Left renal pelvis (tissue), 4 donors: Measurements from ENCODE around the gene GABARAPL2. TPM values are rescaled to one million over a fixed set of nuclear protein-coding genes. Genes with fewer than 3 reads are reported as not detected.
"Not testable (repeated sequence)": the region's sequence is repeated elsewhere in the genome, so short reads cannot be mapped to it uniquely, and the experiment has no call there.

Source experiments
- DNase-seq, 4 donors: peaks; one replicate each; pipeline ENCODE4 v3.0.0-alpha.2; 2013; ENCODE audit warnings: low read depth in 4 of 4, low spot score in 3 of 4
- polyA plus RNA-seq, 4 donors: library from polyadenylated mRNA; unstranded; fragments of 120-200 nt; gene quantifications; one replicate each; pipeline ENCODE4 v1.2.1, GENCODE V29; 2013; ENCODE audit not compliant: insufficient read length in 4 of 4

Gene GABARAPL2, protein sequence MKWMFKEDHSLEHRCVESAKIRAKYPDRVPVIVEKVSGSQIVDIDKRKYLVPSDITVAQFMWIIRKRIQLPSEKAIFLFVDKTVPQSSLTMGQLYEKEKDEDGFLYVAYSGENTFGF
- 100 to 1,000 TPM; 152 to 195 (median 184) TPM for polyA plus RNA-seq

DNA sequence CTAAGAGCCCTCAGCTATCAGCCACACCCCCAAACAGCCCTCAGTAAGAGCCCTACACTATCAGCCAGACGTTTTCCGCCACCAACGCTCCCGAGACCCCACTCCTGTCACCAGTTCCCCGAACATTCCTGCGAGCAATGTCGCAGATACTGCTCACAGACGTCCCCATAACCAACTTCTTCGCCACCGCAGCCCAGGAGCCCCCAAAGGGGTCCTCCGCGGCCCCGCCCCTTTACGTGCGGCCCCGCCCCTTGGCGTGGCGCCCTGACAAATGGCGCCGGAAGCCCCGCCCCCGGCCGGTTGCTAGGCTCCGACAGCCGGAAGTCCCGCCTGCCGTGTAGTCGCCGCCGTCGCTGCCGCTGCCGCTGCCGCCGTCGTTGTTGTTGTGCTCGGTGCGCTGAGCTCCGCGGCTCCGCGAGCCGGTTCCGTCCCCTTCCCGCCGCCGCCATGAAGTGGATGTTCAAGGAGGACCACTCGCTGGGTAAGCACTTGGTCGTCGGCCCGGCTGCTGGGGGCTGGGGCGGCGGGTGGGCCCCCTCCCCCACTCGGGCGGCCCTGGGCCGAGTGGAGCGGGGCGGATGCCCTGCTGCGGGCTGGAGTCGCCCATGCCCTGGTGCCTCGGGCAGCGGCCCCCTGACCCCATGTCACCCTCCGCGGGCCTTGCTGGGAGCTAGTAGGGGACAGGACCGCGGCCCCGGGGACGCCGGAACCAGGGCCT, at the start of gene GABARAPL2:
GABARAPL2 (plus strand) TSS at position 340 of the 718 bp plus-strand sequence; CDS start at position 448, 108 bp downstream.
- peak; percentile 64 to 75 (median 72) for DNase-seq

DNA sequence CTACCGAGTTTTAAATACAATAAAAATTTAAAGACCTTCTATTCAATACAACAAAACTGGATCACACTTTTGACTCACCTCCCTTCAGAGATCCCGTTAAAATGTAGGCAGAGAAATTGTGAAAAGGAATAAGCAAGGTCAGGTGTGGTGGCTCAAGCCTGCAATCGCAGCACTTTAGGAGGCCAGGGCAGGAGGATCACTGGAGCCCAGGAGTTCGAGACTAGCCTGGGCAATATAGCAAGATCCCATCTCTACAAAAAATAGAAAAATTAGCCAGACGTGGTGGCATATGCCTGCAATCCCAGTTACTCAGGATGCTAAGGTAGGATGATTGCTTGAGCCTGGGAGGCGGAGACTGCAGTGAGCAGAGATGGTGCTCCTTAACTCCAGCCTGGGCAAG, 47.0 kb upstream of the GABARAPL2 start:
- no peak for DNase-seq

DNA sequence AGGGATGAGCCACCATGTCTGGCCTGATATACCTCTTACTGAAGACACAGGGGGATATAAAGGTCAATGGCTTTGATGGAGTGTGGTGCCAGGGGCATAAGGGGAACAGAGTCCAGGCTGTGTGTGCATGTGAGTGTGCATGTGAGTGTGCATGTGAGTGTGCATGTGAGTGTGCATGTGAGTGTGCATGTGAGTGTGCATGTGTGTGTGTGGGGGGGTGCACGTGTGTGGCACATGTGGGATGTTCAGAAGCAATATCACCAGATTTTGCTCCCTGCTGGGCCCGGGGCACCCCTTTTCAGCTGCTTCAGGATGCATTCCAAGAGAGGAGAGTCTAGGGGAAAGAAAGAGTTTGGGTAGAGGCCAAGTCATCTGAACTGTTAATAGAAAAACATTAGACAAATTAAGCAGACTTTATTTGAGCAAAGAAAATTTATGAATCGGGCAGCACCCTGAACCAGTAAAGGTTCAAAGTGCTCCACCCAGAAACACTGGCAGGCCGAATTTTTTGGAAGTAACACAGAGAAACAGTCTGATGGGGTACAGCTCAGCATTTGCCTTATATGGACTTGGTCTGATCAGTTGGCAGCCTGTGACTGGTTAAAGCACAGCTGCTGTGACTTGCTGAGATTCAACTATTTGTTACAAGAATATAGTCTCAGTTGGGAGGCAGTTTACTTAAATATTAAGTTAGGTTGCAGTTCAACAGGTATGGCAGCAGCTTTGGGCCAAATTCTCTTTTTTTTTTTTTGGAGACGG, 40.0 kb upstream of the GABARAPL2 start:
- DNase-seq, result no peak

DNA sequence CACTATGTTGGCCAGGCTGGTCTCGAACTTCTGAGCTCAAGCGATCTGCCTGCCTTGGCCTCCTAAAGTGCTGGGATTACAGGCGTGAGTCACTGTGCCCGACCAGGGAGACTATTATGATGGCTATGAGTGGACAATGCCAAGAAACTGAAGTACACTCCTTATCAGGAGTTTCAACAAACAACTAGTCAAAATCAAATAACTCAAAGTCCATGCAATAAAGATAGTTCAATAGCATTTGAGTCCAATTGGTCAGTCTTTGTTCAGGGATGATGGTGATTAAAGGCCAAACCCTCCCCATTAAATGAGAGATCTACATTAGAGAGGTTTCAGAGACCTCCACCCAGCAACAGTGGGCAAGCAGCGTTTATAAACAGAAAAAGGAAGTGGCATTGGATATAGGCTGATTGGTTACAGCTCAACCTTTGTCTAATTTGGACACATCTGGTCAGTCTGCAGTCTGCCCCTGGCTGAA, 38.3 kb upstream of the GABARAPL2 start:
- no peak for DNase-seq

DNA sequence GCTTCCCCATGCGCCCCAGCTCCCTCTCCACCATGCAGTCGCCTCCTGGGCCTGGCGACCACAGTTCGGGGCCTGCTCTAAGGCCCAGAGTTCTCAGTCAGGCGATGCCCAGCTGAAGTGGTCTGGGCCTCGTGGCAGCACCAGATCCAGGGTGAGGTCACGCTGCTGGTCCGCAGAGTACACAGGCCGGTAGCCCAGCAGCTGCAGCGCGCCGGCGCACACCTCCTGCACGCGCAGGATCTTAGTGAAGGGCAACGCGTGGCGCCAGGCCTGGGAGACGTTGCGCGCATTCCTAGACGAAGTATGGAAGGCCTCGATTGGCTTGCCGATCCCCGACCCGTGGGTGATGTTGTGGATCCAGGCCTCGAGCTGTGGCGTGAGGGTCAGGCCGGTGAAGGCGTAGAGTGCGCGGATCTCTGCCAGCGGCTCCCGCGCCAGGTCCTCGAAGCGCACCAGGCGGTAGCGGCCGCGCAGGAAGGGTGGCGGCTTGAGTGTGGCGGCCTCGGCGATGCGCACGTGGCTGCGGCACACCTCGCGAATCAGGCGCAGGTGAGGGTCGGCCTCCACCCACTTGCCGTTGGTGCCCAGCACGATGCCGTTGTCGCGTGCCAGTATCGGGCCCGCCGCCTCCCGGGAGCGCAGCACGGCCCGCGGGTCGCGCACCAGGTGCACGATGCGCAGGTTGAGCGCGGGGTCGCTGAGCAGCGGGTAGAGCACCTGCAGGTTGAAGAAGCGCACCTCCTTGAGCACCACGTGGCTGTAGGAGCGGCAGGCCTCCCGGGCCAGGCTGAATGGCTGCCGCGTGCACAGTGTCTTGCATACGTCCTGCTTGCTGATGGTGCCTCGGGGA, 36.9 kb upstream of the GABARAPL2 start:
- no peak for DNase-seq

DNA sequence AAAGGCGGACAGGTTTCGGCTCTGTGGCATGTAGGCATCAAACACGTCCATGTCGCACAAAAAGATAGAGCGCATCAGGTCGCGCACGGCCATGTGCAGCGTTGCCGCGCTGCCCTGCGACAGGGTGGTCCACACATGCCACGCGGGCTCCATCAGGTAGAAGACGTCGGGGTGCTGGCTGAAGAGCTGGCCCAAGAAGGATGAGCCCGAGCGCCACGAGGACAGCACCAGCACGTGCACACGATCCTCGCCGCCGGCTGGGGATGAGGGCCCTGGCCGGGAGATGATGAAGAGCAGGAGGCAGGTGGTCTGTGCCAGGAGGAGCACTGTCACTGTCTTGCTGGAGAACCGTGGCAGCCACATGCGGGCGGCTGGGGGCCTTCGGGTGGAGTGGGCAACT, 36.2 kb upstream of the GABARAPL2 start:
- no peak for DNase-seq

DNA sequence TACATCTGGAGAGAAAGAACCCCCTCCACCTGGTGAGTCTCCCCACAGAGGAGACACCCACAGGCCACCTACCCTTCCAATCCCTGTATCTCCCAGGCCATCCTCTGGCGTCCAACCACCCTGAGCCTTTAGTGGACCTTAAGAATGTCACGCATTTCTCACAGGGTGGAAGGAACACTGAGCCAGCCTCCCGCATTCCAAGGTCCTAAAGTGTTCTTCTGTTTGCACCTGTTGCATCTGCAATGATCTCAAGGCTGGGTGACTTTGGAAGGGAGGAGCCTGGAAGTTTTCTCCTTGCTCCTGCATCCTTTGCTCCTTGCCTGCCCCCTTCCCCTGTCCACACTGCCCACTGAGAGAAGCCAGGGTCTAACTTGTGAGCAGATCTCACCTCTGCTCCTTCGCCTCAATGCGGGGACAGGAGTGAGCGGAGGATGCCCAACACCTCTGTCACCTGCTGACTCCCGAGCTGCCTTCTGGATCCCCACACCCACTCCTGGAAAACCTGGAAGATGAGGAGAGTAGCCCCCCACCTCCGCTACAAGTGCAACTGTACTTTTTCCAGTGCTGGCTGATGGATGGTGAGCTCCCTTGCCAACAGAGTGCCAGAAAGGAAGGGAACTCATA, 33.9 kb upstream of the GABARAPL2 start:
- DNase-seq, result no peak

DNA sequence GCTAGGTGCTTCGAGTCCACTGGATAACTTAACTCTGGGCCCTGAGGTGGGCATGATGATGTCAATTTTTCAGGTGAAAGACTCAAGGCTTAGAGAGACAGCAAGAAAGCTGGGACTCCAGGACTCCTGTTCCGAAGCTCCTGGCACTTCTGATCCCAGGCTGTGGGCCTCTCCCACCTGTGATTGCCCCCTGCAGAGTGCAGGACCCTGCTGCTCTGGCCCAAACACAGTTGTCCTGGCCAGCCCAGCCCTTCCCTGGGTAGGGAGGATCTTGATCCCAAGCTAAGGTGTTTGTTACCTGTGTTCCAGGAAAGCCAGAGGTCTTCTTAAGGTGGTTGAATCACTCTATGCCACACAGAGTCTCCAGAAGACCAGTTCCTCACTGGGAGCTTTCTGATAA, 33.4 kb upstream of the GABARAPL2 start:
- DNase-seq, result no peak

DNA sequence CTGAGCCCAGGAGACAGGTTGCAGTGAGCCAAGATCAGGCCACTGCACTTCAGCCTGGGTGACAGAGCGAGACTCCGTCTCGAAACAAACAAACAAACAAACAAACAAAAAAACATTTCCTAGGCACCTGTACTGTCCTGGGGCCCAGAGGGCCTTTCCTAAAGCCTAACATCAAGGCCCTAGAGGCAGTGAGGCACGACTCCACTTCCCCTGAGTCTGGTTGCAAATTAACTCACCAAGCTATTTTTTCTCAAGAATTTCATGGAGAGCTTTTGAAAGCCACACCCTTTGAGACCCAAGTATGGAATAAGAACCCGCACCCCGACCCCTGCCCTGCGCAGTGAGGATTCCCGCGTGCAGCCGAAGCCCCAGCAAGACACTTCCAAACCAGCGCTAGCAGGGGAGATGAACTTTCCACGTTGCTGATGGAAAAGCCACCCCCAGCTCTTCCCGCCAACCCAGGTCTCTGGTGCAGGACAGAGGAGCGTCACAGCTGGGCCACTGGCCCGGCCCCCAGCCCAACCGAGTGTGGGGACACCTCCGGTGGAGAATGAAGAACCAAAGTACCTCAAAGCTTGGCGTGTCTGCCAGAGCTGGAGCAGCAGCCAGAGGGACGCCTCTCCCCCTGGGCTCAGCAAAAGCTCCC, 31.5 kb upstream of the GABARAPL2 start:
- peak in 1 of 4 donors; percentile 14 for DNase-seq

DNA sequence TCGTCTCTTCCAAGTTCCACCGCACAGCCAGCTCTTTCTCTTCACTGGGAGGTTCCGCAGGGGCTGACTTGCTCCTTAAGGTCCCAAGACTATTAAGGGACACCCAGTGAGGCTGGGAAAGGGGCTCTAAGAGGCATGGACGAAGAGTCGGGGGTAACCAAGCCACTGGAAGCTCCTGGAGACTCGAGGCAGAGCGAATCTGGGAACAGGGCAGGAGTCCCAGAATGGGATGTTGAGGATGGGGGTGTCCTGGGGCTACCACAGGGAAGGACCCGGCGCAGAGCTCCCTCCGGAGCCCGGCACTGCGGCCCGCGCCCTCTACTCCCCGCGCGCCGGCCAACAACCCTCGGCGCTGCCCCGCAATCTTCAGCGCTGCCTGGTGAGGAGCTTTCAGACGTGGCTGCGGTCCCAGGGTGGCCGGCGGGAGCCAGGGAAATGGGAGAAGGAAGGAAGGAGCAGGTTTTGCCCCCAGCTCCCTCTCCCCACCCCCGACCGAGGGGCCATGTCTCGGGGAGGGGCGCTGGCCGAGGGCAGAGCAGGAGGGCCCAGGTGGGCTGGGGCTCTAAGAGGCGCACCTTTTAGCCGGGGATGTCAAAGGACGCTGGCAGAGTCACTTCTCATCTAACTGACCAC, 30.9 kb upstream of the GABARAPL2 start:
- DNase-seq, result no peak

DNA sequence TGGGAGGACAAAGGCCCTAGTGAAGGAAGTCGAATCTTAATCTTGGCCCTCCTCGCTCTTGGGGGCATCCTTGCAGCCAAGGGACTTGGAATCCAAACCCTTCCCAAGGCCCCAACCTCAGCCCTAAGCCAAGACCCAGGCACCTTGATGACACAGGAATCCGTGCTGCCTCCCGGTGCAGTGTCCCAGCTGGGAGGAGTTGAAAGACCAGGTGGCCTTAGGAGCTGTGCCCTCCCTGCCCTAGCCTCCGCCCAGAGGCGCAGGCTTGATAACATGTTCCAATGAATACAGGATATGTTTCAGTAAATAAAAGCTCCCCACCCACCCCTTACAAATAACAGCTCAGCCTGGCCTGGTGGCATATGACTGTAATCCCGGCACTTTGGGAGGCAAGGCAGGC, 30.3 kb upstream of the GABARAPL2 start, which contains the start of gene CHST5:
CHST5 (minus strand) TSS at position 208 of the 400 bp plus-strand sequence. CDS start 5,724 bp downstream, outside the sequence.
- no peak for DNase-seq

DNA sequence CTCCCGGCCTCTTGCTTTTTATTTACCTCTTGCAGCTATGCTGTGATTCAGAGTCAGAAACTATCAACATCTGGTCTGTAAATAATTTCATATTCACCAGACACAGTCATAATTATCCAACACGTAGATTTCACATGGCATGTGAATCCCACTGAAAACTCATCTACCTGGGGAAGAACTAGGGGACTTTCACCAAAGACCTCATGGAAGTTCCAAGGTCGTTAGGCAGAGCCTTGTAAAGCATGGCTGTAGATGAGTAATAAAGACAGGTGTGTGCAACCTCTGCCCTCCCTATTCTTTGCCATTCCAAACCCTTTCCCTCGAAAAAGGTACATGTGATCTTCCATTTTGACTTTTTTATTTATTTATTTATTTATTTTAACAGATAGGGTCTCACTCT, 28.4 kb upstream of the GABARAPL2 start:
- DNase-seq, result no peak

DNA sequence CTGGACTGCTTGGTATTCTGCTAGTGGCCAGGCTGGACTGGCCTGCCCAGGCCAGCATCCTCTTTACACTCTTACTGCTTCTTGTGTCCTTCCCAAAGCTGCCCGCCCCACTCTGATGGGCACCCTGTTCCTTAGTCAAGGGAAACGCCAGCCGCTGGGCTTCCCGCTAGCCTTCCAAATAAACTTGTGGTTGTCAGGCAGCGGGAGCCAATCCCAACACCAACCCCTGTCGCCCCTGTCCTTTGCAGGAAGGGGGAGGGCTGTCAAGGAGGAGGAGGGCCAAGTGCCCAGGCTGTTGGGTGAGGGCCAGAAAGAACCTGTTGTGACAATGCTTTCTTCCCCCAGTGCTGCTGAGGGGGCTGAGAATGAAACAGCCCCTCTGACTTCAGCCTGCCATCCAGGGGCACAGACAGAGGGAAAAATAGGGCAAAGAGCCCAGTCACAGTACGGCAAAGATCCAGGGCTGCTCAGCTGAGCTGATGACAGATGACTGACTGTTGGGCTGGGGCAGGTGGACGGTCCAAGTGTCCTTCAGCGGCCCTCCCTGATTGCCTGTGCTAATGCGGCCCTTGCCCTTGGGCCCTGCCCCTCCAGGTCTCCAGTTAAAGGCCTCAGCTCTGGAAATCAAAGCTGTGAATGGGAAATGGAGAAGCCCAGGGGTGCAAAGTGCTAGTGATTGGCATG, 27.2 kb upstream of the GABARAPL2 start:
- DNase-seq, result not testable (repeated sequence)

DNA sequence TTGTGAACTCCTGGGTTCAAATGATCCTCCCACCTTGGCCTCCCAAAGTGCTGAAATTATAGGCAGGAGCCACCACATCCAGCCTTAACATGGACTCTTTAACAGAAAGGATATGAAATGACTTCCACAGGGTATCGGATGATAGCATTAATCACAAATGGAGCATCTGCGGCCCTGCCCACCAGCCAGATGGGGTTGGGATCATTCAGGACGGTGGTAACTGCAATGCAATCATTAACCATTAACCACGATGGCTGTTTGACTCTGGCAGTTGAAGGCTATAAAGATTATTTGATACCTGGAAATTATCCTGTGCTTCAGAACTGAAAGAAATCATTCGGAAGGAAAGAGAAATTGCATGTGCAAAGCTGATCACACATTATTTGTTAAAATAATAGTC, 24.9 kb upstream of the GABARAPL2 start:
- no peak for DNase-seq

DNA sequence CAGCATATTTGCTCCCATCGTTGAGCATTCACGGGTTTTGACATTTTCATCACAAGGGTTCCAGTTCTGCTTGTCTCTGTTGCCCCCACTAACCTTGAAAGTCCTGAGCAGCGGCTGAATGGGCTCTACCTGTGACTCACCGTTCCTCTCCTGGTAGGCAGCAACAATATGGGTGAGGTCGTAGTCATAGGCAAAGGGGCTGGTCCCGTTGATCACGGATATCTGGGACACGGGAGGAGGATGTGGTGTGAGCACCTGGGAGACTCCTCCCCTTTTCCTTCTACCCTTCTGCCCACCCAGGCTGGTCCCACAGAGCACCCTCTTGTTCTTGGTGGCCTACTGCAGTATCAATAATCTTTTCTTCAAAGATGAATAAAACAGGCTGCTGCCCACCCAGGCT, 23.7 kb upstream of the GABARAPL2 start:
- not testable (repeated sequence) for DNase-seq

DNA sequence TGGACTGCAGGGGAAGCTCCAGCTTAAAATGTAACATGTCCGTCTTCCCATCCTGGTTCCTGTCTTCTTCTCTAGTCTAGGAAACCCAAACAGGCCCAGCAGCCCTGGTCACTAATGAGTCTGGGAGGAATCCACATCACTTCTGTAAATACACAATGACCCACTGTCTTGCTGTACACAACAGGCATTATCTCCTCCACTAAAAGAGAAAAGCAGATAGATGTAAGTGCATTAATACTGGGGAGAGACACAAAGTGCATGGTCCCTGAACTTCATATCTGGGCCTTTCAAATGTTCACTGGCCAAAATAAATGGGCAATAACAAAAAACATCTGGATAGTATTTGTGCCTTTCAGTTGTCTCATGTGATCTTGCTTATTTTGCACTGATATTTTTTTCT, 20.3 kb upstream of the GABARAPL2 start:
- not testable (repeated sequence) for DNase-seq

DNA sequence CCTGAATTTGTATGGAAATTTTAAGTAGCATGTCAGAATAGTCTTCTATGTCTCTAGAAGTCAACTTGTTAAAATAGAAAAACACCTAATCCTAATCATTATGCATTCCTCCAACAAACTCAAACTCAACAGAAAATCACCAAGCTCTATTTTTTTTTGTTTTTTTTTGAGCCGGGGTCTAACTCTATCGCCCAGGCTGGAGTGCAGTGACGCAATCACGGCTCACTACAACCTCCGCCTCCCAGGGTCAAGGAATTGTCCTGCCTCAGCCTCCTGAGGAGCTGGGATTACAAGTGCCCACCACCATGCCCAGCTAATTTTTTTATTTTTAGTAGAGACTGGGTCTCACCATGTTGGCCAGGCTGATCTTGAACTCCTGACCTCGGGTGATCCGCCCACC, 19.9 kb upstream of the GABARAPL2 start:
- no peak for DNase-seq

DNA sequence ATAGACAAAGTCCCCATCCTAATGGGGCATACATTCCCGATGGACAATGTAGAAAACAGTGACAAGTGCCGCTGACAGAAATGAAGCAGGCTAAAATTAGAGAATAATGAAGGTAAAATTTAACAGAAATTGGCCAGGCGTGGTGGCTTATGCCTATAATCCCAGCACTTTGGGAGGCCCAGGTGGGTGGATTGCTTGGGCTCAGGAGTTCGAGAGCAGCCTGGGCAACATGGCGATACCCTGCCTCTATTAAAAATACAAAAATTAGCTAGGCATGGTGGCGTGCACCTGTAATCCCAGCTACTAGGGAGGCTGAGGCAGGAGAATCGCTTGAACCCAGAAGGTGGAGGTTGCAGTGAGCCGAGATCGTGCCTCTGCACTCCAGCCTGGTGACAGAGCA, 17.7 kb upstream of the GABARAPL2 start:
- DNase-seq, result not testable (repeated sequence)
